GM12873 (cell line): Measurements from ENCODE around the gene BLOC1S5.

Experiments
- CTCF ChIP-seq: IDR thresholded peaks from 2 replicates; pipeline ENCODE4 v1.5.1; 2012; ENCODE audit warnings: low read depth, mild to moderate bottlenecking, moderate library complexity, low read length, control low read depth; ENCODE audit not compliant: insufficient read depth; ENCODE audit errors: missing control alignments

Gene BLOC1S5

GRCh38 chr6:7992002-7992815, 72.0 kb downstream of the BLOC1S5 start:
- TF ChIP-seq CTCF, result peak; percentile 63

- TF ChIP-seq CTCF, result peak; percentile 19
Observed at GRCh38 chr6:7991536-7991935, 72.7 kb downstream of the BLOC1S5 start.

GRCh38 chr6:7986219-7986618, 78.0 kb downstream of the BLOC1S5 start:
- TF ChIP-seq CTCF, result no peak

GRCh38 chr6:7979831-7980230, 84.4 kb downstream of the BLOC1S5 start:
- TF ChIP-seq CTCF, result no peak

GRCh38 chr6:7978736-7979135, 85.5 kb downstream of the BLOC1S5 start:
- TF ChIP-seq CTCF, result no peak

- no peak for TF ChIP-seq CTCF
Observed at GRCh38 chr6:7976485-7977056, 87.6 kb downstream of the BLOC1S5 start.

- no peak for TF ChIP-seq CTCF
Observed at GRCh38 chr6:7975764-7976146, 88.4 kb downstream of the BLOC1S5 start.
